Activated B cell treated with CpG ODN at 0.5 μM for 24 hours (primary cell): ENCODE results near the gene ZNF784. TPM values are rescaled to one million over a fixed set of nuclear protein-coding genes. Genes with fewer than 3 reads are reported as not detected.

Source experiments
- ATAC-seq: fragments of 200-7000 bp; cut with Tn5 transposase; one replicate; pipeline ENCODE4 v1.10.0; 2021; ENCODE audit warnings: low read depth, mild to moderate bottlenecking, moderate library complexity
- CTCF ChIA-PET: fragments of 350-600 bp; sonication (Branson Sonifier 250); formaldehyde crosslinking; loops from one replicate; lab custom pipeline; 2021; ENCODE audit warnings: antibody characterized with exemption; lab: Charles Lee
- POLR2A ChIA-PET: fragments of 350-600 bp; sonication (Branson Sonifier 250); formaldehyde crosslinking; loops from one replicate; lab custom pipeline; 2021; ENCODE audit warnings: antibody characterized with exemption; lab: Charles Lee
- DNase-seq: peaks from one replicate; pipeline ENCODE4 v3.0.0; 2022
- H3K27ac Mint-ChIP-seq: one replicate; pipeline ENCODE4 v1.8.0; 2020; ENCODE audit warnings: mixed read lengths
- H3K27me3 Mint-ChIP-seq: one replicate; pipeline ENCODE4 v1.8.0; 2021; ENCODE audit warnings: mixed read lengths
- H3K36me3 Mint-ChIP-seq: one replicate; pipeline ENCODE4 v1.8.0; 2021; ENCODE audit warnings: low read depth, mixed read lengths
- H3K4me1 Mint-ChIP-seq: one replicate; pipeline ENCODE4 v1.8.0; 2021; ENCODE audit warnings: mixed read lengths
- H3K4me3 Mint-ChIP-seq: one replicate; pipeline ENCODE4 v1.8.0; 2020; ENCODE audit warnings: mild to moderate bottlenecking, mixed read lengths
- H3K9me3 Mint-ChIP-seq: one replicate; pipeline ENCODE4 v1.8.0; 2020; ENCODE audit warnings: mixed read lengths
- intact Hi-C: fragments of 100-400 bp; cut with micrococcal nuclease; formaldehyde crosslinking; loops from one replicate; pipeline ENCODE4 v1.15.1; 2024
- total RNA-seq: library from RNA; stranded (reverse); gene quantifications from 2 replicates; pipeline ENCODE4 v1.2.3, GENCODE V29; 2022
- TF ChIP-seq, protein P1 (sequence below): fragments of 200-600 bp; IDR thresholded peaks from one replicate; pipeline ENCODE4 v1.8.0; 2022; ENCODE audit warnings: antibody characterized with exemption, mild to moderate bottlenecking

ZNF784 gene
- total RNA-seq, 1 donor from 2014 or later, result 8.9 TPM

DNA sequence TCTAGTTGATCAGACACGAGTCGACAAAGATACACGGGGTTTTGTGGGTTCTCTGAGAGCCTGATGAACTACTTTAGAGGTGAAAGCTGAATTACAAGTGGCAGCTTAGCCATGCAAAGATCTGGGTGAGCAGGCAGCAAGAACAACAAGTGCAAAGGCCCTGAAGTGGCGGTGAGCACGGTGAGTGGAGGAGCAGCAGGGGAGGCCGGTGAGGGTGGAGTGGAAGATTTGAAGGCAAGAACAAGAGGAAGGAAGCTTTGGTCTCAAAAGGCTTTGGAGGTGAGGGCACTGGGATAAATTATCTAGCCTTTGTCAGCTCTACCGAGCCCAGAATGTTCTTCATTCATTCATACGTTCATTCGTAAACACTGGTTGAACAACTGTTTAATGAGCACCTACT, 17.5 kb downstream of the ZNF784 start:
- H3K4me3 Mint-ChIP-seq, result peak overlapping the region; percentile 29
- TF ChIP-seq, protein P1, sequence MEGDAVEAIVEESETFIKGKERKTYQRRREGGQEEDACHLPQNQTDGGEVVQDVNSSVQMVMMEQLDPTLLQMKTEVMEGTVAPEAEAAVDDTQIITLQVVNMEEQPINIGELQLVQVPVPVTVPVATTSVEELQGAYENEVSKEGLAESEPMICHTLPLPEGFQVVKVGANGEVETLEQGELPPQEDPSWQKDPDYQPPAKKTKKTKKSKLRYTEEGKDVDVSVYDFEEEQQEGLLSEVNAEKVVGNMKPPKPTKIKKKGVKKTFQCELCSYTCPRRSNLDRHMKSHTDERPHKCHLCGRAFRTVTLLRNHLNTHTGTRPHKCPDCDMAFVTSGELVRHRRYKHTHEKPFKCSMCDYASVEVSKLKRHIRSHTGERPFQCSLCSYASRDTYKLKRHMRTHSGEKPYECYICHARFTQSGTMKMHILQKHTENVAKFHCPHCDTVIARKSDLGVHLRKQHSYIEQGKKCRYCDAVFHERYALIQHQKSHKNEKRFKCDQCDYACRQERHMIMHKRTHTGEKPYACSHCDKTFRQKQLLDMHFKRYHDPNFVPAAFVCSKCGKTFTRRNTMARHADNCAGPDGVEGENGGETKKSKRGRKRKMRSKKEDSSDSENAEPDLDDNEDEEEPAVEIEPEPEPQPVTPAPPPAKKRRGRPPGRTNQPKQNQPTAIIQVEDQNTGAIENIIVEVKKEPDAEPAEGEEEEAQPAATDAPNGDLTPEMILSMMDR, result no peak
- H3K9me3 Mint-ChIP-seq, result no peaks in the 10 kb centered on the region
- H3K27me3 Mint-ChIP-seq, result no peaks in the 10 kb centered on the region
- no peak for ATAC-seq
- peak overlapping the region; percentile 91 for H3K27ac Mint-ChIP-seq
- CTCF ChIA-PET, result interaction anchor here (0.7 to 3.6 kb wide), 16 partner anchors 18 to 466 kb away, joined by 3 to 38 read pairs (median 3); partner anchors contain the start of genes ZNF628 and ZNF784
- POLR2A ChIA-PET, result interaction anchor here (0.9 to 3.9 kb wide), 11 partner anchors 14 to 327 kb away, joined by 4 to 27 read pairs (median 7); partner anchors contain the start of genes U2AF2, ZNF628 and ZNF784
- intact Hi-C loops, result loop anchor here (1.0 to 10.0 kb wide), 3 partner anchors 90 to 352 kb away; partner anchors contain the start of genes PPP6R1 and UBE2S
- peaks cover 47% of the 10 kb centered on the region for H3K36me3 Mint-ChIP-seq
- H3K4me1 Mint-ChIP-seq, result peaks cover 62% of the 10 kb centered on the region
- DNase-seq, result no peak

DNA sequence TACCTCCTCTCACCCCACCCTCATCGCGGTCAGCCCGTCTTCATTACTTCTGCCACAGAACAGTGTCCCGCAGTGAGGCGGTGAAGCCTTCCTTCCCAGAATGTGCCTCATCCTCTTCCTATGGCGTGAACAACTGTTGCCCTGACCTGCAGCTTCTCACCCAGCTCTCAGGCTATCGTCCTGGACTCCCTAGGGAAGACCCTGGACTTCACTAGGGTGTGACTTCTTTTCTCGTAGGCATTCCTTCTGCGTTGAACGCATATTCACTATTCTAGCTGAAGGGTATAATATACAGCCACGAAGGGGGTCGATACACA, 17.9 kb downstream of the ZNF784 start:
- intact Hi-C loops, result loop anchor here (1.0 to 10.0 kb wide), 3 partner anchors 89 to 352 kb away; partner anchors contain the start of genes PPP6R1 and UBE2S
- peaks cover 58% of the 10 kb centered on the region for H3K4me1 Mint-ChIP-seq
- ChIA-PET CTCF (interaction anchor here (1.0 to 3.6 kb wide), 15 partner anchors 18 to 465 kb away, joined by 3 to 38 read pairs (median 3); partner anchors contain the start of genes ZNF628 and ZNF784), POLR2A (interaction anchor here (0.6 to 3.9 kb wide), 17 partner anchors 11 to 326 kb away, joined by 3 to 27 read pairs (median 5); partner anchors contain the start of genes CCDC106, U2AF2, ZNF628 and ZNF784)
- no peak for ATAC-seq
- H3K36me3 Mint-ChIP-seq, result peaks cover 47% of the 10 kb centered on the region
- no peaks in the 10 kb centered on the region for H3K9me3 Mint-ChIP-seq
- no peak for DNase-seq
- peak overlapping the region; percentile 91 for H3K4me3 Mint-ChIP-seq
- TF ChIP-seq, protein P1, result no peak
- no peaks in the 10 kb centered on the region for H3K27me3 Mint-ChIP-seq
- H3K27ac Mint-ChIP-seq, result peak overlapping the region; percentile 91

DNA sequence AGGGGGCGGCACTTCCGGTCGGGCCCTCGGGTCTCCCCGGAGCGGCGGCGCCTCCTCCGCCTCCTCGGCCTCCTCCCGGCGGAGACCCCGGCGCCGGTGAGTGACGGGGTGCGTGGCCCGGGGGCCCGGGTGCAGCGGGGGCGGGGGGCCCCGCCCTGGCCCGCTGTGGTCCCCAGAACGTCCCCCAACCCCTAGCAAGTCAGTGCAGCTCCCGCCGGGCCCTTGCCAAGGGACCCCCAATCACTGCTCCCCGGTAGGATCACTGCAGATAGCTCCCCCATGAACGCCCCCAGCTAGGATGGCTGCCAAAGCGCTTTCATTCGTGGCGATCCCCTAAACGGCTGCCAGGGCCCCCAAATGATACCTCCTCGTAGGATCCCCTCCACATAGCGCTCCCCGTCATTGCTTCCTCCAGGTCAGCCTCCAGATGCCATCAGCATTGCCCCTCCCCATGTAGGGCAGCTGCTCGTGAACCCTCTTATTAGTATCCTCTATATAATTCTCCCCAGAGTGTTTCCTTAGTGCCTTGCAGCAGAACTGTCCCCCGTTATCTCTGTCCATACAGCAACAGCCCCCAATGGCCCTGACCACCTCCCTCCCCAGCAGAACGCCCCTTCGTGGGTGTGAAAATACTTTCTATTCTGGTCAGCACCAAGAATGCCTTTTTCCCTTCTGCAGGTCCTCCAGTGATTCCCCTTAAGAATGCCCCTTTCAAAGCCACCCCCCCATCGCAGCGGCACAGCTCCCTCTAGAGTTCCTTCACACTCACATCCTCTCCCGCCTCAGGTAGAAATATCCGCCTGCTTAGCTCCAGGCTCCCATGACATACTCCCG, 18.5 kb downstream of the ZNF784 start, which contains the start of gene ZNF865:
ZNF865 (plus strand) TSS at position 11 of the 834 bp plus-strand sequence. CDS start 7,972 bp downstream, outside the sequence.
- POLR2A ChIA-PET, result interaction anchor here (0.5 to 3.9 kb wide), 22 partner anchors 10 to 562 kb away, joined by 3 to 27 read pairs (median 4); partner anchors contain the start of genes CCDC106, NAT14, U2AF2 and UBE2S
- peak within 1 kb of the TSS; percentile 94 for H3K27ac Mint-ChIP-seq
- DNase-seq, result peak; percentile 55
- ATAC-seq, result peak; percentile 32
- H3K4me3 Mint-ChIP-seq, result peak within 1 kb of the TSS; percentile 93
- intact Hi-C loops, result loop anchor here (1.0 to 10.0 kb wide), 7 partner anchors 18 to 543 kb away; partner anchors contain the start of genes PPP6R1, RDH13, RPL28 and UBE2S
- H3K4me1 Mint-ChIP-seq, result peaks cover 56% of the 10 kb centered on the region
- no peaks in the 10 kb centered on the region for H3K9me3 Mint-ChIP-seq
- H3K27me3 Mint-ChIP-seq, result no peaks in the 10 kb centered on the region
- peaks cover 44% of the 10 kb centered on the region for H3K36me3 Mint-ChIP-seq
- TF ChIP-seq, protein P1, result no peak
- CTCF ChIA-PET, result interaction anchor here (1.0 to 3.6 kb wide), 15 partner anchors 19 to 465 kb away, joined by 3 to 38 read pairs (median 3); partner anchors contain the start of genes ZNF628 and ZNF784

DNA sequence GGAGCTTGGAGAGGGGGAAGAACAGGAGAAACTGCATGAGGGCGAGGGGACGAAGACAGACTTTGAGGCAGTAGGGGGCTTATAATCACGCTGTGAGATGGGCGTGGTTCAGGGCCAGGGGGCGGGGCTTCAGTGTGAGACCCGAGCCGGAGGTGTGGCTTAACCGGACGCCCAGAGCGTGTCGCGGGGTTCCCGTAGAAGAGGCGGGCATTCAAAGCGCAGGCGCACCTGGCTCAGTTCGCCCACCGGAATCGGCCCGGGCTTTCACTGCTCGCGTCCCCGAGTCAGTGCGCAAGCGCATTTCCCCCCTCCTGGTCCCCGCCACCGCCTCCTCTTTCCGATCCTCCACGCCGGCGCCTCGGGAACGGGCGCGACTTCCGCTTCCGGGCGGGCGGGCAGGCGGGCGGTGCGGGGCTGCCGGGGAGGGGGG, 19.1 kb downstream of the ZNF784 start:
- ATAC-seq (peak; percentile 76), DNase-seq (peak; percentile 94)
- ChIA-PET POLR2A (interaction anchor here (0.9 to 3.9 kb wide), 18 partner anchors 10 to 325 kb away, joined by 3 to 27 read pairs (median 5); partner anchors contain the start of genes CCDC106, NAT14, U2AF2 and UBE2S), CTCF (interaction anchor here (1.2 to 3.6 kb wide), 6 partner anchors 19 to 464 kb away, joined by 3 to 38 read pairs (median 8); partner anchors contain the start of gene ZNF784)
- peak overlapping the region; percentile 93 for H3K4me3 Mint-ChIP-seq
- peaks cover 50% of the 10 kb centered on the region for H3K4me1 Mint-ChIP-seq
- TF ChIP-seq, protein P1, result no peak
- no peaks in the 10 kb centered on the region for H3K9me3 Mint-ChIP-seq
- H3K27ac Mint-ChIP-seq, result peak overlapping the region; percentile 94
- H3K27me3 Mint-ChIP-seq, result no peaks in the 10 kb centered on the region
- H3K36me3 Mint-ChIP-seq, result peaks cover 38% of the 10 kb centered on the region
- intact Hi-C loops, result loop anchor here (1.0 to 10.0 kb wide), 6 partner anchors 18 to 542 kb away; partner anchors contain the start of genes PPP6R1, RDH13, RPL28 and UBE2S
